Mononuclear cell (primary cell): ENCODE data around the gene PLXNA2. TPM values are rescaled to one million over a fixed set of nuclear protein-coding genes. Genes with fewer than 3 reads are reported as not detected.

ENCODE experiments used
- H3K27me3 ChIP-seq: 2 replicates; pipeline ENCODE4 v1.6.0; 2011; ENCODE audit warnings: low read length, control low read depth; ENCODE audit not compliant: insufficient read depth
- H3K4me1 ChIP-seq: 2 replicates; pipeline ENCODE4 v1.5.1; 2011; ENCODE audit warnings: mild to moderate bottlenecking, low read length, control low read depth; ENCODE audit not compliant: insufficient read depth
- H3K4me3 ChIP-seq: 2 replicates; pipeline ENCODE4 v1.5.1; 2011; ENCODE audit warnings: mild to moderate bottlenecking, low read length, moderate library complexity
- H3K9me3 ChIP-seq: 2 replicates; pipeline ENCODE4 v1.5.1; 2011; ENCODE audit warnings: low read depth, mild to moderate bottlenecking, control low read depth, low read length
- total RNA-seq: library from RNA; depleted of rRNA; stranded (reverse); fragments of >200 nt; gene quantifications from one replicate; pipeline ENCODE4 v1.2.3, GENCODE V29; 2012

PLXNA2 gene, protein sequence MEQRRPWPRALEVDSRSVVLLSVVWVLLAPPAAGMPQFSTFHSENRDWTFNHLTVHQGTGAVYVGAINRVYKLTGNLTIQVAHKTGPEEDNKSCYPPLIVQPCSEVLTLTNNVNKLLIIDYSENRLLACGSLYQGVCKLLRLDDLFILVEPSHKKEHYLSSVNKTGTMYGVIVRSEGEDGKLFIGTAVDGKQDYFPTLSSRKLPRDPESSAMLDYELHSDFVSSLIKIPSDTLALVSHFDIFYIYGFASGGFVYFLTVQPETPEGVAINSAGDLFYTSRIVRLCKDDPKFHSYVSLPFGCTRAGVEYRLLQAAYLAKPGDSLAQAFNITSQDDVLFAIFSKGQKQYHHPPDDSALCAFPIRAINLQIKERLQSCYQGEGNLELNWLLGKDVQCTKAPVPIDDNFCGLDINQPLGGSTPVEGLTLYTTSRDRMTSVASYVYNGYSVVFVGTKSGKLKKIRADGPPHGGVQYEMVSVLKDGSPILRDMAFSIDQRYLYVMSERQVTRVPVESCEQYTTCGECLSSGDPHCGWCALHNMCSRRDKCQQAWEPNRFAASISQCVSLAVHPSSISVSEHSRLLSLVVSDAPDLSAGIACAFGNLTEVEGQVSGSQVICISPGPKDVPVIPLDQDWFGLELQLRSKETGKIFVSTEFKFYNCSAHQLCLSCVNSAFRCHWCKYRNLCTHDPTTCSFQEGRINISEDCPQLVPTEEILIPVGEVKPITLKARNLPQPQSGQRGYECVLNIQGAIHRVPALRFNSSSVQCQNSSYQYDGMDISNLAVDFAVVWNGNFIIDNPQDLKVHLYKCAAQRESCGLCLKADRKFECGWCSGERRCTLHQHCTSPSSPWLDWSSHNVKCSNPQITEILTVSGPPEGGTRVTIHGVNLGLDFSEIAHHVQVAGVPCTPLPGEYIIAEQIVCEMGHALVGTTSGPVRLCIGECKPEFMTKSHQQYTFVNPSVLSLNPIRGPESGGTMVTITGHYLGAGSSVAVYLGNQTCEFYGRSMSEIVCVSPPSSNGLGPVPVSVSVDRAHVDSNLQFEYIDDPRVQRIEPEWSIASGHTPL (N-terminal part only)
- 2.6 TPM for total RNA-seq

DNA sequence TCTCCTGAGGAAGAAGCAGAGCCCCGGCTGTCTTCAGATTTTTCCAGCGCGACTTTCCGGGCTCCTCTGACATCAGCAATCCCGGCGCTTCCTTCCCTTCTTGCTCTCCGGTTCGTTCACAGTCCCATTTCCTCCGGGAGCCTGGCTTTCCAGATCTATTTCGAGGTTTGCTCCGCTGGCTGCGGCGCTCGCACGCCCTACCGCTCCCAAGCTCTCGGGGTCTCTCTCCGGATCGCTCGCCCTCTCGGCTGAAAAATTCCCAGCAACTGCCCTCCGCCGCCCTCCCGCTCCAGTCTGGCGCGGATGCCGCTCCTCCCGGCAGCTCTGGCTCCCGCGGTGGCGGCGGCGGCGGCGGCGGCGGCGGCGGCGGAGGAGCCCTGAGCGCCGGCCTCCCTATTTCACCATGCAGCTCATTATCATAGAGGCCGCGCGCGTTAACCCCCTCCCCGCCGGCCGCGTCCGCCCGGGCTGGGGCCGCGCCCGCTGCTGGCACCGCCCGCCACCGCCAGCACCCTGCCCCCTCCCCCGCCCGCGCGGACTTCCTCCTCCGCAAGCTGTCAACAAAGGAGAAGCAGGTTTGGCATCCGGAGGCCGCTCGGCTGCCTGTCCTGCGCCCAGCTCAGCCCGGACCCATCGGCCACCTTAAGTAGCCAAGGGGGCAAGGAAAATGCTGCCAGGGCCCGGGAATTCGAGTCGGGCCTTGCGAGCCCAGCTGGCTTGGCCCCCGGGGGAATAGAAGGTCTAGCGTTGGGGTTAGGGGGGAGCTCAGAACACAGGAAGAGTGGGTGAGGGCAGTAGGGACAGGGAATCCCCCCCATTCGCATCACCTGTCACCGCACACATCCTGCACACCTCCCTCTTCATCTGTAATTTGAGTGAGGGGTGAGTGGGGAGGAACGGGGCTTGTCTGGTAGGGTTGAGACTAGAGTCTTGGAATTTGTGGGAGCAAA is at the start of gene PLXNA2:
Gene PLXNA2 (minus strand): TSS at position 418 of the 950 bp plus-strand sequence. CDS start 26,462 bp downstream, outside the sequence.
- peaks cover 20% of the 10 kb centered on the region for H3K4me1 ChIP-seq
- H3K4me3 ChIP-seq, result peak within 1 kb of the TSS; percentile 59
- no peaks in the 10 kb centered on the region for H3K9me3 ChIP-seq
- H3K27me3 ChIP-seq, result peaks cover 29% of the 10 kb centered on the region

- H3K4me1 ChIP-seq, result no peaks in the 10 kb centered on the region
Observed at GRCh38 chr1:208292908-208293307, 48.7 kb upstream of the PLXNA2 start.

DNA sequence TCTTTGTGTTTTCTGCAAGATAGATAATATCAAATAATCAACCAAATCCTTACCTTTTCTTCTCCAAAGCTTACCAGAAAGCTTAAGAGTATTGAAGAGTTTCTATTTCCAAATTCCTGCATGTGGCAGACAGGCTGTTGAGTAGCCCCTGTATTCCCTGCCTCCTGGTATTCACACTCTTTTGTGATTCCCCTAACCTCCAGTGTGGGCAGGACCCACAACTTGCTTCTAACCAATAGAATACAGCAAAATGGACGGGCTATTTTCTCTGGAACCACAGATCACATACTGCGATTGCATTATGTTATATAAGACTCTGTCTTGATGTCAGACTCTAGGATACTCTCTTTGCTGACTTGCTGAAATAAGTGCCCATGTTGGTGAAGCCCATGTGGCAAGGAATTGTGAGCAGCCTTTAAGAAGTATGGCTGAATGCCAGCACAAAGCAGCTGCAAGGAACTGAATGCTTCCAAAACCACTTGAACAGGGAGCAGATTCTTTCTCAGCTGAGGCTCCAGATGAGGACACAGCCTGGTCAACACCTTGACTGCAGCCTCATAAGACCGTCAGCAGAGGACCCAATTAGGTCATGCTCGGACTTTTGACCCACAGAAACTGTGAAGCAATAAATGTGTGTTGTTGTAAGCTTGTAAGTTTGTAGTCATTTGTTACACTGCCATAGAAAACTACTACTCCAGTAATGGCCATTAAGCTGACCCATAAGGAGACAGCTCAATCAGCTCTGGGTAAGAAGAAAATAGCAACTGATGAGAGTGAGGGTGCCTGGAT is 47.9 kb upstream of the PLXNA2 start:
- H3K9me3 ChIP-seq, result no peaks in the 10 kb centered on the region
- H3K4me1 ChIP-seq, result no peaks in the 10 kb centered on the region
- H3K4me3 ChIP-seq, result no peak overlapping the region
- peaks cover 3% of the 10 kb centered on the region for H3K27me3 ChIP-seq

More at GRCh38 chr1:208292908-208293307, 48.7 kb upstream of the PLXNA2 start:
- Histone ChIP-seq H3K4me3 (no peak overlapping the region), H3K27me3 (peaks cover 3% of the 10 kb centered on the region), H3K9me3 (no peaks in the 10 kb centered on the region)

DNA sequence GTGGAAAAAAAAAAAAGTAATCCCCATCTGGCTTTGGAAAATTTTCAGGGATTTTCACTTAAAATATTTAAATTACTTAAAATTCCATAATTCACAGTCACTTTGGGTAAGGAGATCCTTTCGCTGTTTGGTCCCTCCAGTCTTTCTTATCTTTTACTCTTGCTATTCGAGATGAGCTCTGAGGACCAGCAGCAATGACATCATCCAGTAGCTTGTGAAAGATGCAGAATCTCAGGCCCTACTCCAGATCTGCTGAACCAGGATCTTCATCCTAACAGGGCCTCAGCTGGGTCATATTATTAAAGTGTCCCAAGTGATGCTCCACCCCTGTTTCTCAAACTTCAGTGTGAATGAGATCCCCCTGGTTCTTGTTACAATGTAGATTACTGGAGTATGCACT is 46.9 kb upstream of the PLXNA2 start:
- Histone ChIP-seq H3K9me3 (no peaks in the 10 kb centered on the region), H3K4me1 (no peaks in the 10 kb centered on the region), H3K4me3 (no peak overlapping the region), H3K27me3 (peaks cover 3% of the 10 kb centered on the region)

- H3K27me3 ChIP-seq, result peaks cover 3% of the 10 kb centered on the region
- no peak overlapping the region for H3K4me3 ChIP-seq
- H3K4me1 ChIP-seq, result no peaks in the 10 kb centered on the region
- no peaks in the 10 kb centered on the region for H3K9me3 ChIP-seq
Observed at GRCh38 chr1:208289716-208290115, 45.5 kb upstream of the PLXNA2 start.

- peaks cover 3% of the 10 kb centered on the region for H3K27me3 ChIP-seq
- H3K9me3 ChIP-seq, result no peaks in the 10 kb centered on the region
- H3K4me3 ChIP-seq, result no peak overlapping the region
Observed at GRCh38 chr1:208288495-208288894, 44.3 kb upstream of the PLXNA2 start.

DNA sequence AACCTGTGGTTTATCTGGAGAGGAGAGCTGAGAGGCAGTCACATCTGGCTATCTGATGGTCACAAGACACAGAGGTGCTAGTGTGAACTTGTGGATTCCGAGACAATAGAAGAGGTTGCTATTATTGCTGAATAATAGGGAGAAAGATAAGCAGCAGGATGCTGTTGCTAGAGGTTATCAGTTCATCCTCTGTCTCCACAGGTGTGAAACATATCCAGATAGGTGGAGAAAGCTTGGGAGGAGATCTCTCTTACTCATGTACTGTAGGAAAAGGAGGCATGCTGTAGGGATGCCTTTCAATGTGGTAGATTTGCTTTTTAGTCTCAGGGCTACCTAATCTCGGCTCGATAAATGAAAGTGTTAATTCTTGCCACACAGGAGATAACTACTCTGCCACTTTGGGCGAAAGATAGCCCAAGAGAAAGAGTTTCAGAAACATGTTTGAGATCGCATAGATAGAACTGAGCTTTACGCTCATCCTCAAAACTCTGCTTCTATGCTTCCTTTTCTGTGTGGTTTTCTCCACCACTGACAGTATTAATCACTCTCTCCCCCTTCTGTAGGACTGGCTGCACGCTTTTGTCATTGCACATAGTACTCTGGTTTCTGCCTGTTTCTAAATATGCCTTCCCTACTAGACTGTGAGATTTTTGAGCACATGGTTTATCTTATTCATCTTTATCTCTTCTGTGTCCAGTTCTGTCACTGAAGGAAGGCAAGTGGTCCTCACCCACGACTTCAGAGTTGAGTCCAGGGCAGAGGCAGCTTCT is 36.7 kb upstream of the PLXNA2 start:
- H3K9me3 ChIP-seq, result no peaks in the 10 kb centered on the region
- no peak overlapping the region for H3K4me3 ChIP-seq
- no peaks in the 10 kb centered on the region for H3K27me3 ChIP-seq
- no peaks in the 10 kb centered on the region for H3K4me1 ChIP-seq

More at GRCh38 chr1:208288495-208288894, 44.3 kb upstream of the PLXNA2 start:
- H3K4me1 ChIP-seq, result no peaks in the 10 kb centered on the region

DNA sequence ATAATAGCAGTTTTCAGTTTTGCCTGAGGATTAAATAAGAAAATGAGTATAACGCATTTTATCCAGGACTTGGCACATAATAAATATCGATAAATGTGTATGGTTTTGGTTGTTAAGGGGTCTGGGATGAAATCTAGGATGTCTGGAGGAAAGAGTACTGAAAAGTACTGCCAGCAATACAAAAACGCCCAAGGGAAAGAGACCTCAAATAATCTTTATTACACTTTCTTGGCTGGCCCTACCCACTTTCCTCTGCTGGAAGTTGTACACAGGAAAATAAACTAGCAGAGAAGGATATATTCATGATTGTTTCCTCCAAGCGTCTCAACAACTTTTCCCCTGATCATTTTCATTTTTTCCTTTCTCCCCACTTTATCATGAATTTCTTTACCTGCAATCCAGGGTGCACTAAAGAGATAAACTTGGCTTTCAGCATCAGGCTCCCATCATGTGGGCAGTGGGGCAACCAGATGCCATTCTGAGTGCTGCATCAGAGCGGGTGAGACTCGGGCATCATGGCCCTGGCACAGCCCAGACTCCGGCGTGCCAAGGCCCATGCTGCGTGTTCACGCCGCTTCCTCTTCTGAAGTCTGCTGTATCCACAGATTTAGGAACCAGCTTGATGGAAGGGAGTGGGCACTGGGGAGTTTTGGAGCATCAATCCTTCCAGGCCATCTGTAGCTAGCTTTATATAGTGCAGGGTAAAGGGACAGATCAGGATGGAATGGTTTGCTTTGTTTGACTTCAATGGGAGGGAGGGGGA is 35.8 kb upstream of the PLXNA2 start:
- H3K27me3 ChIP-seq, result no peaks in the 10 kb centered on the region

DNA sequence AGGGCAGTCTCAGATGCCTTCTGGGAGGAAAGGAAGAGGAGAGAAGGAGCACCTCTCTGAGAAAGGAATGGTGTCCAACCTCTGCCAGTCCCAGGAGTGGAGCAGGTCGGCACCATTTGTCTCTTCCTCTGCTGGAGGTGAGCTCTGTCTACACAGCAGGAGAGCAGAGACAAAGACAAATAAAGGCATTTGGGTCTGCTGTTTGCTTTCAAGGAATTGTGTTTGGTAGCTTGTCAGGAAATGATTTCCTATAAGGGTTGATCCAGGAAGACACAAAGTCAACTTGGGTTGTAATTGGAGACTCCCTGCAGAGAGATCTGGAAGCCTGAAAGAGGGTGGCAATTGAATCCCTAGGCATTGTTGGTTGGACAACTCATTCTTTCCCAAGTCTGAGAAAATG is 34.5 kb upstream of the PLXNA2 start:
- H3K27me3 ChIP-seq, result peaks cover 2% of the 10 kb centered on the region
- H3K4me3 ChIP-seq, result no peak overlapping the region
- H3K4me1 ChIP-seq, result no peaks in the 10 kb centered on the region
- no peaks in the 10 kb centered on the region for H3K9me3 ChIP-seq

More for the DNA sequence above, 35.8 kb upstream of the PLXNA2 start:
- no peaks in the 10 kb centered on the region for H3K9me3 ChIP-seq
- H3K4me3 ChIP-seq, result no peak overlapping the region
- H3K4me1 ChIP-seq, result no peaks in the 10 kb centered on the region

DNA sequence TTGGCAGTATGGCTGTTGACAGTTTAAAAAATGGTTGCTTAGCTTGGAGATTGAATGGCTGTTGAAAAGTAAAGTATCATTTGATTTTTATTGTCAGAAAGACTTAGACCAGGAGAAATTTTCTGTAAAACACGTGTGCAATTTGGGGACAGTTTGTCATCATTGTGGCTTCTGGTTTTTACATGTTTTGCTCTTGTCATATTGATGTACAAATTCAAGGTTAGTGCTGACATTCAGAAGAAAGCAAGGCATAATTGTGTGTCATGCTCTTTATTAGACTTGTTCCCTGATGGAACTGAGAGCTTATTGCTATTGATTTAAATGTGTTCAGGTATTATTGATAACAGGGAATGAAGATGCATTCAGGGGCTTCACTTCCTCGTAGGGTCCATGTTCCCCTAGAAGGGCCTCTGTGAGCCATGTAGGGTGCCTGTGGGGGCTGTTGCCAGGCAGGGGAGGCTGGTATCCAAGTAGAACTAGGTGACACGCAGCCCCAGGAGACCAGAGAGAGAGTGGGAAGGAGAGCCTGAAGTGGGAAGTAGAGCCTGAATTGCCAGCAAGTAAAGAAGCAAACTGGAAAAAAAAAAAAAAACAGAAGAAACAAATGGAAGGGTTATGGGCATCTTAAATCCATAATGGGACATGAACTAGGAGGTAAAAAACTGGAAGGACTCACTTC is 32.7 kb upstream of the PLXNA2 start:
- Histone ChIP-seq H3K4me3 (no peak overlapping the region), H3K27me3 (peaks cover 2% of the 10 kb centered on the region), H3K4me1 (no peaks in the 10 kb centered on the region), H3K9me3 (no peaks in the 10 kb centered on the region)

DNA sequence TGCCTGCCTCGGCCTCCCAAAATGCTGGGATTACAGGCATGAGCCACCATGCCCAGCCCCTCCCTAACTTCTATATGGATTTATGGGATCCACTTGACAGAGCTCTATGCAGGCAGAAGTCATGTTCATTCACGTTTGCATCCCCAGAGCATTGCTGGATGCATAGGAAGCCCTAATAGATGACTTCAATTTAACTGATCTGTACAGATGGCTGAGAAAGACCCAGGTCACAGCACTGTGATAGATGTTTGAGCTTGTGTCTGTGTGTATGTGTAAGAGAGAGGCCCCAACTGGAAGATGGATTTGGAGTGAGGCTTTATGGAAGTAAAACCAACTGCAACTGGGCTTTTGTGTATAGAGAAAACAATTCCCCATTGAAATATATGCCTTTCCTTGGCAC is 30.9 kb upstream of the PLXNA2 start:
- peaks cover 2% of the 10 kb centered on the region for H3K27me3 ChIP-seq
- H3K4me1 ChIP-seq, result no peaks in the 10 kb centered on the region
- H3K9me3 ChIP-seq, result no peaks in the 10 kb centered on the region
- no peak overlapping the region for H3K4me3 ChIP-seq

- no peak overlapping the region for H3K4me3 ChIP-seq
Observed at GRCh38 chr1:208273386-208274017, 29.3 kb upstream of the PLXNA2 start.

More at GRCh38 chr1:208273386-208274017, 29.3 kb upstream of the PLXNA2 start:
- Histone ChIP-seq H3K27me3 (peaks cover 14% of the 10 kb centered on the region), H3K9me3 (no peaks in the 10 kb centered on the region), H3K4me1 (no peaks in the 10 kb centered on the region)
